Limb (tissue), 2 donors: Measurements from ENCODE around the gene MGAT4A.
"Not testable (repeated sequence)": the region's sequence is repeated elsewhere in the genome, so short reads cannot be mapped to it uniquely, and the experiment has no call there.

ENCODE experiments used
- DNase-seq, 2 donors: peaks; one replicate each; pipeline ENCODE4 v3.0.0-alpha.2; 2016; ENCODE audit errors: extremely low spot score in 2 of 2

The MGAT4A gene

DNA sequence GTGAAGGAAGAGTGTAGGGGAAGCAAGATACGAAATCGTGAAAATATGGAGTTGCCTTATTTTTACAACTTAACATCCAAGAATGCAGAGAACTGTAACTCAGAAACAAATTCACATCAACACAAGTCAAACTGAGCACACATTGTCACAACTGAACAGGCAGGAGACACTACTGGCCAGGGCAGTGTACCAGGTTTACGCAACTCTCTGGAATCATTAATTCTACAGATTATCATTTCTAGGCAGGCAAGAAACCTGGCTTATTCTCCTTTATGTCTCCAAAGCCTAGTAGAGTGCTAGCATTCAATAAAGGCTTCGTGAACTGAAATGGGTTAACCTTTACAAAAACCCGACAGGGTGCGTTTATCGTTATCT, 123.2 kb downstream of the MGAT4A start:
- DNase-seq: no peak

DNA sequence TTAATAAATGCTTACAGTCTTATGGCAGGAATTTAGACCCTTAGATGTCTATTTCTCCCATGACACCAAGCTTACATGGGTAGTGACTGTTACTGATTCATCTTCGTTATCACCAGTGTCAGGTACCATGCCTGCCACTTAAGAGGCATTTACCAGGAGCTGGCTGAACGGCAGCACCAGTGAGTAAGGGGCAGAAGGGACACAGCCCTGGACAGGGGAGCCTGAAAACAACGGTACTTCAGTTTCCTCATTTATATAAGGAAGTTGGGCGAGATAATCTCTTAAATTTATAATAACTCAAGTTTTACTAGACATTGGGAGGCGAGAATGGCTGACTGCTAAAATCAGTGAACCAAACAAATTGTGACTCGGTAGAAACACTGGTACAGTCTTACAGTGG, 123.8 kb downstream of the MGAT4A start:
- DNase-seq: no peak

GRCh38 chr2:98606431-98606830, 124.5 kb downstream of the MGAT4A start:
- DNase-seq: no peak

DNA sequence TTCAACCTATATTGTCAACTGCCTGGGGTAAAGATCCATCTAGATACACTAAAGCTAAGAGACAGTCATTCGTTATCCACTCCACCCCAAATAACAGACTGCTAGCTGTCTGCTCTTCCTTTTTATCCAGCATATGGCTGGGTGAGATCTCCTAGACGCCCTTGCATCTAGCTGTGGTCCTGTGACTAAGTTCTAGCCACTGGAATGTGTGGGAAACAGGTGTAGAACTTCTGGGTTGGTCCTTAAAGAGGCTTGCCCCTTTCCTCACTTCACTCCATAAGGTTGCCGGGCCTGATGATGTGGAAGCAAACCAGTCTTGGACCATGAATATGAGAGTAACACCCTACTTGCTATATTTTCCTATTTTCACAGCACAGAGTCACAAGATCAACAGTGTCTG, 125.9 kb downstream of the MGAT4A start:
- no peak for DNase-seq

DNA sequence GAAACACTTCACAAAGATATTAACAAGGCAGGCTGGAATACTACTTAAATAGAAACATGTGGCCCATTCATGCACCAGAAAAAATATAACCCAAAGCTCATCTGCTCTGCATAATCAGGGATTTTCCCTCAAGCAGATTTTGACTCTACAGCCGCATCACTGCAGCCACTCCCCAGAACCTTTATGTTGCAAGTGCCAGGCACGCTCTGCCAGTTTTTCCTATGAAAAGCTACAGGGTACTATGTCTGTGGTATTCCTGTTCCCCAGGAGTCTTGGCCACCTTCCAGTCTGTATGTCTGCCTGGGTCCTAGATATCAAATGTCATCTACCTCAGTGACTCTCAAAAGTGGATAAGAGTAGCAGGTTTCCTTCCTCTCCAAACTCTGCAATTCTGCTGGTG, 126.4 kb downstream of the MGAT4A start:
- DNase-seq: no peak

DNA sequence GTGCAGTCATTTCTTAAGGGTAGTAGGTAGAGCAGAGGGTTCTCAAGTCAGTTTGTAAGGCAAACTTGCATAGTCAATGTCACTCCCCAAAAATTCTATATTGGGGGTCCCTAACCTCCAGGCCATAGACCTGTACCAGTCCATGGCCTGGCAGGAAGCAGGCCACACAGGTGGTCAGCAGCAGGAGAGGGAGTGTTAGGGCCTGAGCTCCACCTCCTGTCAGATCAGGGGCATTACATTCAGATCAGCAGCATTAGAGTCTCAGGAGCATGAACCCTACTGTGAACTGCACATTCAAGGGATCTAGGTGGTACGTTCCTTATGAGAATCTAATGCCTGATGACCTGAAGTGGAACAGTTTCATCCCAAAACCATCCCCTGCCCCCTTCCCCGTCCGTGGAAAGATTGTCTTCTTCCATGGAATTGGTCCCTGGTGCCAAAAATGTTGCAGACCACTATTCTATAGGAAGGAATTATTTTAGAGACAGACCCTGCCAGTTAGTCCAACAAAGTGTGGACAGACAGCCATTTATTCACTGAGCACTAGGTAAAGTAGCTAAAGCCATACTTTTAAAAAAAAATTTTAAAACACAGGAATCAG, 129.3 kb downstream of the MGAT4A start:
- no peak for DNase-seq

- DNase-seq: no peak
These were observed 132.0 kb downstream of the MGAT4A start for GRCh38 chr2:98598781-98599428.

DNA sequence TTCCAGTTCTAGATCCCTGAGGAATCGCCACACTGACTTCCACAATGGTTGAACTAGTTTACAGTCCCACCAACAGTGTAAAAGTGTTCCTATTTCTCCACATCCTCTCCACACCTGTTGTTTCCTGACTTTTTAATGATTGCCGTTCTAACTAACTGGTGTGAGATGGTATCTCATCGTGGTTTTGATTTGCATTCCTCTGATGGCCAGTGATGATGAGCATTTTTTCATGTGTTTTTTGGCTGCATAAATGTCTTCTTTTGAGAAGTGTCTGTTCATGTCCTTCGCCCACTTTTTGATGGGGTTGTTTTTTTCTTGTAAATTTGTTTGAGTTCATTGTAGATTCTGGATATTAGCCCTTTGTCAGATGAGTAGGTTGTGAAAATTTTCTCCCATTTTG, 136.3 kb downstream of the MGAT4A start:
- not testable (repeated sequence) for DNase-seq

DNA sequence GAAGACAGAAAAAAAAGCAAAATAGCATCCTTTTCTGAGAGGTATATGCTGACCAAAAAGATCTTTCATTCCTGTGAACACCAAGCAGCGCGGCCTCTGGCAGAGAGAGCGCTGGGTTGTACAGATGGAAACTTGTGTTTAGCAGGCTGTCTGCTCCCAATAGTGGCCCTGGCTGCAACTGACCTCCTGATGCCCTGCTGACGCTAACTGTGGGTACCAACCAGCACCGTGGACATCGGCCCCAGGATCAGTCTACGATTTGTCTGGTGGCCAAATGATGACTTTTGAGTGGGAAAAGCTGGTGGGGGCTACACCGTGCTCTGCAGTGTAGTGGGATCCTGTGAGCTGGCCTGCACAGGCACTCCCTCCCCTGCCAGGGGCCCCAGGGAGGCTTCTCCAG, 138.4 kb downstream of the MGAT4A start:
- no peak for DNase-seq

DNA sequence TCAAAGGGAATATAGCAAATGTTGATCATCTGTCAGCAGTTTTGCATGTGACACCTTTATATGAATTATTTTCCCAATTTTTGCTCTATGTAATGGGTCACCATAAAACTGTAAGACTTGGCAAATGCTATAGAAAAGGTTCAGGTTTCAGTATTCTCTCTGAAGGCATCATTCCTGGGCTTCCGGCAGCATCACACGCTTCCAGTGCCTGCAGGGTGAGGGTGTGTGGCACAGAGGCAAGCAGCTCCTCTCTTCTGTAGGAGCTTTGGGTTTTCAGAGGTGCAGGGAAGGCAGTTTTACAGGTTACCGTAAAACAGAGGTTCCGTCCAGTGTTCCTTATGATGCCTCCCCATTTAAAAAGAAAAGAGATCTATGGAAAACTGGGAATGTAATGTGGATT, 141.4 kb downstream of the MGAT4A start:
- DNase-seq: no peak

- DNase-seq: no peak
These were observed 142.0 kb downstream of the MGAT4A start for GRCh38 chr2:98588880-98589431.

DNA sequence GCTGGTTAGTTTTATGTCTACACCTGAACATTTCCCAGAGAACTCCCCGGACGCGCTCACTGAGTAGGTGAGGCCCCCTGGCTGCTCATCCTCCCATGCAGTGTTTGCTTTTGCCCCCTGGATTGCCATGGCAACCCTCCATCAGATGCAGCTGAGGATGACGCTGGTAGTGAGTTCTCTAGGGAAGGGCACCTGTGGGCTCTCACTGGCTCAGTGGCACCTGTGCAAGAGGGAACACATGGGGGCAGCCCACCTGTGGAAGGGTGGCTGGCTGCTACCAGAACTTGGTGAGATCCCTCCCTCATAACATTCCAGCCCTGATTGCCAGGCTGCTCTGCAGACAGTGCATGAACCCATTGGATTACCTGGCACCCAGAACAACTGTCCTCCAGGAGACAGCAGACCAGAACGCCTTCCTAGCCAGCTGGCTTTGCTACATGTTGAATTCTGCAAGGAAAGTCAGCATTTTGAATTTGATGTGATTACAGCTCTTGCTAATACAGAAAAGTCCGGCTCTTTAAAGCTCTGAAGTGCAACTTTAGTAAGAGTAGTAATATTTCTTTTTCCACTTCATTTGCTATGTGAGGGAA, 144.3 kb downstream of the MGAT4A start:
- no peak for DNase-seq

DNA sequence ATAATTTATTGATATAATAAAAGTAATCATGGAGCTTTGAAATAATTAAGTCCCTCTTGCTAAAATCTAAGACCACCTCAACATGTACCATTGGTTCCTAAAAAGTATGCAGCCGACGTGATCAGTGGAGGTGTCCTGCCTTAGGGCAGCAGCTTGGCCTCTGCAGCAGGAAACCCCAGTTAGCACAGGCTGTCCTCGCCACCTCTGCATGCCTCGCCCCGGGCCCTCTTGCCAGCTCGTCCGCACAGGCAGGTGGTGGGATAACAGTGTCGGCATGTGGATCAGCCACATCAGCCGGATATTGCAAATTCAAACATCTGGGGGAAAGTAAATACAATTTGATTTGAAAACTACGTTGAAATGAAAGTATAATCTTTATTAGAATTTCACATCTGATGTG, 145.5 kb downstream of the MGAT4A start:
- DNase-seq: no peak

DNA sequence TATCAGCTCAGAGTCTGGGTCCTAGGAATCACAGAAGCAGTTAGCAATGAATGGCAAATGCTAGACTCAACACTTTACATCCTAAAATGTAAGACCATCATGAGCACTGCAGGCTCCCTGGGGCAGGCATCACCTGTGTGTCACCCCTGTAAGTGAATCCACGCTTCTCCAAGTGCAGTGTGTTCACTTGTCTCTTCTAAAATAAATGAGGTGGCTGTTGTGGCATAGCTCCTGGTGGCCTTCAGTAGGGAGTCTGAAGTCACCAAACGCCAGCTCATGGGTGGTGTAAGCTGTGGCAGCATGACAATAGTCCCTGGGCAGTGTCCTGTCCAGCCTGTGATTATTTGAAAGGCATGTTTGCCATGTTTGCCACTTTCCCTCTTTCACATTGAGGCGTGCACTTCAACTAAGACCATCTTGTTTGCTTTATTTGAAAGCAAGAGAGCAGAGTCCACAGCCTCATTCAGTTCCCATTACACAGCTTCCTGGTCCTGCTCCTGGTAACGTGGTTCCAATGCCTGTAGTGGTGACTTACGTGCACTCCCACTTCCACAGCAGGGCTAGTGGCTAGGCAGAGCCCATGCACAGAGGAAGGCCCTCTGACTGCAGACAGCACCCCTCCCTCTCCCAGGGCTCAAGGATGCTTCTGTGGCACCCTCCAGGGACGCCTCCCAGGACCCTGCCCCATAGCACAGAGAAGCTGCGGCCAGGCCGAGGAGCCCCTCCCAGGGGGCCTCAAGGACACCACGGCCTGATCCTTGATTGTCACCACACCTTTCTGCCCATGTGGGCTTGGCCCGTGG, 146.9 kb downstream of the MGAT4A start:
- no peak for DNase-seq

DNA sequence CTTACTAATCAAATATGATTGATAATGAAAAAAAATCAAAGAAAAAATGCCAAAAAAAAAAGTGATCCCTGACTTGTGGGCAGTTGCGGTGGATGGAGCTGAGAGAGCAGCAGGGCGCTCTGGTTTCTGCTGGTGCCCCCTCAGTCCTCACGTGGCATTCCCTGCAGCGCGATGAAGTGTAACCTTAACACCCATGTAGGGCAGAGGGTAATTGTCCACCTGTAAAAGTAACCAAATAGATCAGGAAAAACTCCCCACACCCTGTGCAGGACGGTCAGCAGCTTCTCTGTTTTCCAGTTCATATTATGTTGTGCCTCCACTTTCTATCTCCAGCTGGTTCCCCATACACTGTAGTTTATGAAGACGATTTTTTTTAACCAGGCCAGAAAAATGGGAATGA, 147.7 kb downstream of the MGAT4A start:
- no peak for DNase-seq

DNA sequence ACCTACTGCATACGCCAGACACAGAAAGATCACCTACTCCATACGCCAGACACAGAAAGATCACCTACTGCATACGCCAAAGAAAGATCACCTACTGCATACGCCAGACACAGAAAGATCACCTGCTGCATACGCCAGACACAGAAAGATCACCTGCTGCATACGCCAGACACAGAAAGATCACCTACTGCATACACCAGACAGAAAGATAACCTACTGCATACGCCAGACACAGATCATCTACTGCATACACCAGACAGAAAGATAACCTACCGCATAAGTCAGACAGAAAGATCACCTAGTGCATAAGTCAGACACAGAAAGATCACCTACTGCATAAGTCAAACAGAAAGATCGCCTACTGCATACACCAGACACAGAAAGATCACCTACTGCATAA, 148.4 kb downstream of the MGAT4A start:
- no peak for DNase-seq

- DNase-seq: no peak
These were observed 150.2 kb downstream of the MGAT4A start for GRCh38 chr2:98580656-98581284.

GRCh38 chr2:98579926-98580325, 151.0 kb downstream of the MGAT4A start:
- DNase-seq: no peak

DNA sequence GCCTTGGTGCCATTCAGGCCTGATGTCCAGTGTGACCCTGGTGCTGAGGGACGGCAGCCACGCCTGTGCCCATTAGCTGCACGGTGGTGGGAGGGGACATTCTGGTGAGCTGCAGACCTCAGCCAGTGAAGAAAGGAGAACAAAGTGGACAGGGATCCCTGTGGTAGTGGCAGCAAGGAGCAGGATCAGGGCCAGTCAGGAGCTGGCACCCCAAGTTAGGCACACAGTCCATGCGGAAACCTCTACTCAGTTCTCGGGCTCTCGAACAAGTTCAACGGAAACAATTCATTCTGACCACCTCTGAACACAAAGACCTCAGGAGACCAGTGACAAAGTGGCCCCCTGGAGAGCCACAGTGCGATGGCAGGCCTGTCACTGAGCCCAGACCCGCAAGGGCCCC, 152.7 kb downstream of the MGAT4A start:
- no peak for DNase-seq

DNA sequence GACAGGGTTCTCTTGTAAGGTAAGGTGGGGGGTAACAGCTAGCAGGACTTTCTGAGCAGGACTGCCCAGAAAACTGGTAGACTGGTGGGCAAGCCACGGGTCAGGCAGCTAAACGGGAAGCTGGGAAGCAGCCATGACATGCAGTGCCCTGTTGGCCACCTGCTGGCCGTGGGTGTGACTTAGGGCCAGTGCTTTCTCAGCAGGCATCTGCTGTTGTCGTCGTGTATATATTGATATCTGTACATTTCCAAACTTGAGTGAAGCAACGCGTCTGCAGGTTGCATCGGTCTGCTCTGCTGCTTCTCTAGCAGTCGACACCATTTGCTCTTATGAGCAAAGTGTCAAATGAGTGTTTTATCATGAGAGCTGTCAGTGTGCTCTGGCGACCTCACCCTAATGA, 153.6 kb downstream of the MGAT4A start:
- no peak for DNase-seq

- DNase-seq: no peak
These were observed 154.1 kb downstream of the MGAT4A start for GRCh38 chr2:98576666-98577312.
